PC-3 (cell line): ENCODE results near the gene ADAM22. TPM values are rescaled to one million over a fixed set of nuclear protein-coding genes. Genes with fewer than 3 reads are reported as not detected.

Experiments
- ATAC-seq: fragments of 200-7000 bp; cut with Tn5 transposase; 2 replicates; pipeline ENCODE4 v1.9.1; 2020; ENCODE audit warnings: mild to moderate bottlenecking, moderate library complexity
- BruUV-seq: library from RNA; stranded (reverse); fragments of 400-500 nt; replicated peaks from 2 replicates; lab custom pipeline; 2021; lab: Mats Ljungman, UMichigan
- CTCF ChIA-PET: fragments of 300-600 bp; sonication (Branson Sonifier 250); formaldehyde crosslinking; loops from one replicate; lab custom pipeline; 2022; ENCODE audit warnings: antibody characterized with exemption; lab: Charles Lee
- POLR2A ChIA-PET: fragments of 300-600 bp; sonication (Branson Sonifier 250); formaldehyde crosslinking; loops from one replicate; lab custom pipeline; 2022; ENCODE audit warnings: antibody characterized with exemption; ENCODE audit not compliant: unreplicated experiment; lab: Charles Lee
- DNase-seq: peaks from one replicate; pipeline ENCODE4 v3.0.0-alpha.2; 2015
- H2AFZ ChIP-seq: fragments of 300-600 bp; sonication (generic); 2 replicates; pipeline ENCODE4 v1.6.0; 2016; ENCODE audit warnings: antibody characterized with exemption, low read length
- H3F3A ChIP-seq: fragments of 300-600 bp; sonication (generic); one replicate; pipeline ENCODE4 v1.6.0; 2017; ENCODE audit warnings: antibody characterized with exemption, low read length, control low read depth, mild to moderate bottlenecking; ENCODE audit not compliant: unreplicated experiment
- H3K27ac ChIP-seq: fragments of 300-600 bp; sonication (generic); 2 replicates; pipeline ENCODE4 v1.5.1; 2016; ENCODE audit warnings: mild to moderate bottlenecking, low read length
- H3K27me3 ChIP-seq: fragments of 300-600 bp; sonication (generic); 2 replicates; pipeline ENCODE4 v1.6.1; 2016; ENCODE audit warnings: low read length, mixed read lengths
- H3K36me3 ChIP-seq: fragments of 300-600 bp; sonication (generic); 2 replicates; pipeline ENCODE4 v1.6.1; 2016; ENCODE audit warnings: low read depth, mixed run types, low read length, mixed read lengths
- H3K4me1 ChIP-seq: fragments of 300-600 bp; sonication (generic); 2 replicates; pipeline ENCODE4 v1.5.1; 2016; ENCODE audit warnings: low read length; ENCODE audit not compliant: insufficient read depth
- H3K4me2 ChIP-seq: fragments of 300-600 bp; sonication (generic); 2 replicates; pipeline ENCODE4 v1.6.0; 2016; ENCODE audit warnings: low read length
- H3K4me3 ChIP-seq: fragments of 300-600 bp; sonication (generic); 2 replicates; pipeline ENCODE4 v1.5.1; 2016; ENCODE audit warnings: mild to moderate bottlenecking, low read length, mixed read lengths
- H3K79me2 ChIP-seq: fragments of 300-600 bp; sonication (generic); 2 replicates; pipeline ENCODE4 v1.6.1; 2017; ENCODE audit warnings: low read length, mixed read lengths
- H3K9ac ChIP-seq: fragments of 300-600 bp; sonication (generic); 2 replicates; pipeline ENCODE4 v1.6.0; 2016; ENCODE audit warnings: mild to moderate bottlenecking, low read length
- H3K9me2 ChIP-seq: fragments of 300-600 bp; sonication (generic); replicated peaks from 2 replicates; pipeline ENCODE4 v1.6.1; 2016; ENCODE audit warnings: mixed run types, low read length, mixed read lengths
- H3K9me3 ChIP-seq: fragments of 300-600 bp; sonication (generic); 2 replicates; pipeline ENCODE4 v1.6.1; 2016; ENCODE audit warnings: low read length, mixed read lengths
- H4K20me1 ChIP-seq: fragments of 300-600 bp; sonication (generic); 2 replicates; pipeline ENCODE4 v1.6.1; 2016; ENCODE audit warnings: low read length, mixed read lengths
- CTCF ChIP-seq: fragments of 300-600 bp; sonication (generic); conservative IDR thresholded peaks from 2 replicates; pipeline ENCODE4 v1.5.1; 2017; ENCODE audit warnings: antibody characterized with exemption, low read depth, mild to moderate bottlenecking, low read length
- EZH2 ChIP-seq: fragments of 300-600 bp; sonication (generic); IDR thresholded peaks from one replicate; pipeline ENCODE4 v1.6.1; 2017; ENCODE audit warnings: antibody characterized with exemption, mild to moderate bottlenecking, low read length; ENCODE audit not compliant: unreplicated experiment
- EZH2phosphoT487 ChIP-seq: fragments of 300-600 bp; sonication (generic); IDR thresholded peaks from 2 replicates; pipeline ENCODE4 v1.6.1; 2018; ENCODE audit warnings: mild to moderate bottlenecking, antibody characterized with exemption, low read length, borderline replicate concordance
- intact Hi-C: fragments of 100-400 bp; cut with micrococcal nuclease; formaldehyde crosslinking; loops from 2 replicates; pipeline ENCODE4 v1.9.0; 2023
- total RNA-seq: library from RNA; depleted of rRNA; stranded (reverse); fragments of >200 nt; gene quantifications from 2 replicates; pipeline ENCODE4 v1.2.3, GENCODE V29; 2014; rRNA removed

Gene ADAM22
- total RNA-seq, 1 experiment from 2014 or later, result 4.4 TPM

- Histone ChIP-seq H3K9me3 (peaks cover 15% of the 10 kb centered on the region; the same call in 1 of the 2 replicates), H2AFZ (no peak overlapping the region), H3K4me1 (peaks cover 2% of the 10 kb centered on the region; the same call in 1 of the 2 replicates), H3K4me3 (no peak overlapping the region), H3K27ac (no peak overlapping the region), H3F3A (no peaks in the 10 kb centered on the region), H3K27me3 (no peaks in the 10 kb centered on the region), H3K9ac (no peak overlapping the region), H3K36me3 (no peaks in the 10 kb centered on the region), H3K79me2 (no peaks in the 10 kb centered on the region), H4K20me1 (no peaks in the 10 kb centered on the region), H3K9me2 (no peaks in the 10 kb centered on the region), H3K4me2 (no peak overlapping the region)
- ChIA-PET CTCF (interaction anchor here (1.5 to 1.8 kb wide), 3 partner anchors 10 to 114 kb away, joined by 8 to 54 read pairs (median 10); partner anchors contain the start of gene STEAP4), POLR2A (no interaction called here)
- BruUV-seq, result no TSS peak
- TF ChIP-seq CTCF (no peak), EZH2 (no peak), EZH2phosphoT487 (no peak)
- DNase-seq, result no peak
- intact Hi-C loops, result loop anchor here (5.0 to 10.0 kb wide), 2 partner anchors 511 to 593 kb away; partner anchors contain the start of gene ZNF804B
- ATAC-seq, result no peak
Observed at GRCh38 chr7:88244258-88244657, 310.2 kb downstream of the ADAM22 start.

Other genes with a start within 250 kb of the ADAM22 start
- gene SLC25A40, start 57.9 kb upstream of the ADAM22 start, total RNA-seq, result 4.5 and 5.2 TPM in 2 replicates
- gene DBF4, start 57.8 kb upstream of the ADAM22 start, total RNA-seq, result 21.4 and 37.5 TPM in 2 replicates